Activated T-helper 1 cell treated with anti-CD3 and anti-CD28 coated beads, Interleukin-12 subunit alpha, Interleukin-12 subunit beta, Interleukin-2, Interleukin-4 antibody, amounts not matched to agents 30 ng/mL and 10 ng/mL and 1 ng/mL, durations not matched to agents 14 hours and 24 hours and 36 hours (primary cell): ENCODE data around the gene NFIX. TPM values are rescaled to one million over a fixed set of nuclear protein-coding genes. Genes with fewer than 3 reads are reported as not detected.
A peak's percentile ranks its signal among the peaks of the same experiment; 100 is the strongest.

Experiments used
- DNase-seq: peaks from one replicate; pipeline ENCODE4 v3.0.0; 2021; ENCODE audit warnings: low spot score
- H3K27ac Mint-ChIP-seq: one replicate; pipeline ENCODE4 v1.8.0; 2021; ENCODE audit warnings: mild to moderate bottlenecking, mixed read lengths
- H3K27me3 Mint-ChIP-seq: one replicate; pipeline ENCODE4 v1.8.0; 2022; ENCODE audit warnings: mild to moderate bottlenecking, moderate library complexity, mixed read lengths; ENCODE audit not compliant: insufficient read depth
- H3K36me3 Mint-ChIP-seq: one replicate; pipeline ENCODE4 v1.8.0; 2021; ENCODE audit warnings: low read depth, mixed read lengths
- H3K4me1 Mint-ChIP-seq: one replicate; pipeline ENCODE4 v1.8.0; 2021; ENCODE audit warnings: low read depth, mixed read lengths
- H3K4me3 Mint-ChIP-seq: one replicate; pipeline ENCODE4 v1.8.0; 2021; ENCODE audit warnings: mild to moderate bottlenecking, moderate library complexity, mixed read lengths
- H3K9me3 Mint-ChIP-seq: one replicate; pipeline ENCODE4 v1.8.0; 2021; ENCODE audit warnings: mixed read lengths
- intact Hi-C: fragments of 100-400 bp; cut with micrococcal nuclease; formaldehyde crosslinking; loops from one replicate; pipeline ENCODE4 v1.15.1; 2024
- total RNA-seq: library from RNA; stranded (reverse); gene quantifications from 2 replicates; pipeline ENCODE4 v1.2.3, GENCODE V29; 2022

NFIX gene
- total RNA-seq, 1 donor from 2014 or later, result 8.0 TPM

GRCh38 chr19:13101590-13102415 is 106.5 kb downstream of the NFIX start:
- DNase-seq, result no peak
- intact Hi-C loops, result no loop called here
- Mint-ChIP-seq H3K4me1 (peaks cover 21% of the 10 kb centered on the region), H3K9me3 (no peaks in the 10 kb centered on the region), H3K4me3 (peak overlapping the region; percentile 67), H3K27ac (peak overlapping the region; percentile 63), H3K27me3 (peaks cover 12% of the 10 kb centered on the region), H3K36me3 (peaks cover 8% of the 10 kb centered on the region)

GRCh38 chr19:13102416-13102665 is 107.1 kb downstream of the NFIX start:
- Mint-ChIP-seq H3K4me3 (peak overlapping the region; percentile 67), H3K9me3 (no peaks in the 10 kb centered on the region), H3K27me3 (peaks cover 7% of the 10 kb centered on the region), H3K27ac (peak overlapping the region; percentile 63), H3K36me3 (peaks cover 8% of the 10 kb centered on the region), H3K4me1 (peaks cover 17% of the 10 kb centered on the region)
- intact Hi-C loops, result no loop called here
- no peak for DNase-seq

GRCh38 chr19:13102666-13103580 is 107.6 kb downstream of the NFIX start, which contains the start of gene LYL1:
LYL1 (minus strand) TSS chr19:13102858; CDS start chr19:13101171, 1,687 bp downstream.
- intact Hi-C loops, result no loop called here
- Mint-ChIP-seq H3K27ac (peak within 1 kb of the TSS; percentile 63), H3K4me3 (peak within 1 kb of the TSS; percentile 67), H3K4me1 (peaks cover 17% of the 10 kb centered on the region), H3K36me3 (peaks cover 12% of the 10 kb centered on the region), H3K9me3 (no peaks in the 10 kb centered on the region), H3K27me3 (peaks cover 7% of the 10 kb centered on the region)
- DNase-seq, result no peak

- Mint-ChIP-seq H3K27ac (no peak overlapping the region), H3K27me3 (peaks cover 2% of the 10 kb centered on the region), H3K9me3 (no peaks in the 10 kb centered on the region), H3K36me3 (peaks cover 12% of the 10 kb centered on the region), H3K4me1 (peaks cover 17% of the 10 kb centered on the region), H3K4me3 (peak overlapping the region; percentile 93)
- intact Hi-C loops, result loop anchor here (1.0 kb wide), 1 partner anchor 13 kb away; the partner anchor contains the start of gene TRMT1
- DNase-seq, result no peak
These were observed 108.5 kb downstream of the NFIX start for GRCh38 chr19:13103581-13104359.

- intact Hi-C loops, result loop anchor here (1.0 kb wide), 1 partner anchor 12 kb away; the partner anchor contains the start of gene TRMT1
- Mint-ChIP-seq H3K4me1 (peaks cover 17% of the 10 kb centered on the region), H3K36me3 (peaks cover 12% of the 10 kb centered on the region), H3K27me3 (no peaks in the 10 kb centered on the region), H3K27ac (peak overlapping the region; percentile 91), H3K9me3 (no peaks in the 10 kb centered on the region), H3K4me3 (peak overlapping the region; percentile 93)
- DNase-seq, result peak; percentile 62
These were observed 109.1 kb downstream of the NFIX start for GRCh38 chr19:13104360-13104847.

GRCh38 chr19:13104848-13105711 is 109.8 kb downstream of the NFIX start:
- H3K4me3 Mint-ChIP-seq, result peak overlapping the region; percentile 93
- peaks cover 12% of the 10 kb centered on the region for H3K4me1 Mint-ChIP-seq
- H3K27ac Mint-ChIP-seq, result peak overlapping the region; percentile 91
- no peaks in the 10 kb centered on the region for H3K27me3 Mint-ChIP-seq
- DNase-seq, result no peak
- intact Hi-C loops, result loop anchor here (1.0 kb wide), 1 partner anchor 11 kb away; the partner anchor contains the start of gene TRMT1
- peaks cover 13% of the 10 kb centered on the region for H3K36me3 Mint-ChIP-seq
- H3K9me3 Mint-ChIP-seq, result no peaks in the 10 kb centered on the region

GRCh38 chr19:13109361-13110098 is 114.3 kb downstream of the NFIX start:
- Mint-ChIP-seq H3K36me3 (peaks cover 17% of the 10 kb centered on the region), H3K27ac (no peak overlapping the region), H3K4me1 (peaks cover 6% of the 10 kb centered on the region), H3K9me3 (no peaks in the 10 kb centered on the region), H3K4me3 (no peak overlapping the region), H3K27me3 (no peaks in the 10 kb centered on the region)
- no peak for DNase-seq
- intact Hi-C loops, result loop anchor here (10.0 kb wide), 1 partner anchor 375 kb away; the partner anchor contains the start of genes GET3 and TRIR

- no peaks in the 10 kb centered on the region for H3K9me3 Mint-ChIP-seq
- intact Hi-C loops, result loop anchor here (10.0 kb wide), 1 partner anchor 375 kb away; the partner anchor contains the start of genes GET3 and TRIR
- peaks cover 4% of the 10 kb centered on the region for H3K4me1 Mint-ChIP-seq
- H3K4me3 Mint-ChIP-seq, result no peak overlapping the region
- no peak overlapping the region for H3K27ac Mint-ChIP-seq
- H3K27me3 Mint-ChIP-seq, result no peaks in the 10 kb centered on the region
- H3K36me3 Mint-ChIP-seq, result peaks cover 14% of the 10 kb centered on the region
- DNase-seq, result no peak
These were observed 114.9 kb downstream of the NFIX start for GRCh38 chr19:13110099-13110610.

GRCh38 chr19:13112555-13112954 is 117.3 kb downstream of the NFIX start:
- Mint-ChIP-seq H3K9me3 (no peaks in the 10 kb centered on the region), H3K4me1 (peaks cover 18% of the 10 kb centered on the region), H3K4me3 (no peak overlapping the region), H3K27ac (no peak overlapping the region), H3K27me3 (no peaks in the 10 kb centered on the region), H3K36me3 (peaks cover 16% of the 10 kb centered on the region)
- DNase-seq, result no peak
- intact Hi-C loops, result loop anchor here (10.0 kb wide), 1 partner anchor 378 kb away; the partner anchor contains the start of genes GET3 and TRIR

GRCh38 chr19:13115936-13116281 is 120.6 kb downstream of the NFIX start:
- intact Hi-C loops, result loop anchor here (1.0 to 10.0 kb wide), 6 partner anchors 12 to 381 kb away; partner anchors contain the start of genes GET3 and TRIR
- peaks cover 18% of the 10 kb centered on the region for H3K36me3 Mint-ChIP-seq
- peak overlapping the region; percentile 97 for H3K27ac Mint-ChIP-seq
- no peaks in the 10 kb centered on the region for H3K9me3 Mint-ChIP-seq
- H3K4me3 Mint-ChIP-seq, result peak overlapping the region; percentile 96
- H3K4me1 Mint-ChIP-seq, result peaks cover 33% of the 10 kb centered on the region
- H3K27me3 Mint-ChIP-seq, result no peaks in the 10 kb centered on the region
- DNase-seq, result no peak
